Tibial nerve (tissue), 4 donors: Measurements from ENCODE around the gene CBARP. TPM values are rescaled to one million over a fixed set of nuclear protein-coding genes. Genes with fewer than 3 reads are reported as not detected.
A peak's percentile ranks its signal among the peaks of the same experiment; 100 is the strongest.

Experiments used
- DNase-seq, 2 donors: peaks; one replicate each; pipeline ENCODE4 v3.0.0-alpha.2; 2019; ENCODE audit warnings: low spot score in 2 of 2
- H3K27ac ChIP-seq, 4 donors: fragments of 200-600 bp; sonication (generic) in 3 of 4; one replicate each; pipeline ENCODE4 v1.5.1; 2017 to 2019; ENCODE audit warnings: mild to moderate bottlenecking in 1 of 4
- H3K27me3 ChIP-seq, 2 donors: fragments of 200-600 bp; sonication (generic) in 1 of 2; one replicate each; pipeline versions ENCODE4 v1.5.1 to v1.6.0; 2017 to 2019
- H3K36me3 ChIP-seq, 3 donors: fragments of 200-600 bp; sonication (generic); one replicate each; pipeline ENCODE4 v1.5.1; 2018 to 2019
- H3K4me1 ChIP-seq, 4 donors: fragments of 200-600 bp; sonication (generic) in 3 of 4; one replicate each; pipeline ENCODE4 v1.5.1; 2017 to 2019
- H3K4me3 ChIP-seq, 4 donors: fragments of 200-600 bp; sonication (generic) in 3 of 4; one replicate each; pipeline ENCODE4 v1.5.1; 2017 to 2019; ENCODE audit warnings: mild to moderate bottlenecking in 1 of 4, moderate library complexity in 1 of 4
- H3K9me3 ChIP-seq, 4 donors: fragments of 200-600 bp; sonication (generic) in 3 of 4; one replicate each; pipeline ENCODE4 v1.5.1; 2017 to 2019
- EP300 ChIP-seq, 2 donors: sonication (generic); formaldehyde crosslinking; IDR thresholded peaks; one replicate each; pipeline ENCODE4 v1.6.1; 2017; ENCODE audit warnings: antibody characterized with exemption in 2 of 2, mild to moderate bottlenecking in 1 of 2
- POLR2A ChIP-seq, 2 donors: fragments of 450-650 bp; IDR thresholded peaks; one replicate each; pipeline ENCODE4 v1.6.1; 2017; ENCODE audit warnings: antibody characterized with exemption in 2 of 2, mild to moderate bottlenecking in 2 of 2, moderate library complexity in 2 of 2
- WGBS, 2 donors: methylation state at CpG; one replicate each; pipeline ENCODE4 v1.1.5; 2018; 5-methylcytosine and 5-hydroxymethylcytosine counted together
- total RNA-seq, 4 donors: library from RNA; depleted of rRNA; stranded (reverse); fragments of >200 nt; gene quantifications; one replicate each; pipeline ENCODE4 v1.1.0, GENCODE V29; 2016
- TF ChIP-seq, protein P1 (sequence below), 5 experiments: fragments of 200-600 bp in 3 of 5; fragments of 450-650 bp in 2 of 5; sonication (generic) in 3 of 5; IDR thresholded peaks; one replicate each; pipeline ENCODE4 v1.5.1; 2016 to 2019; ENCODE audit warnings: antibody characterized with exemption in 5 of 5, mild to moderate bottlenecking in 3 of 5, moderate library complexity in 2 of 5

CBARP gene
- total RNA-seq, 4 donors from 2014 or later = 0.22 to 3.9 (median 1.4) TPM

DNA sequence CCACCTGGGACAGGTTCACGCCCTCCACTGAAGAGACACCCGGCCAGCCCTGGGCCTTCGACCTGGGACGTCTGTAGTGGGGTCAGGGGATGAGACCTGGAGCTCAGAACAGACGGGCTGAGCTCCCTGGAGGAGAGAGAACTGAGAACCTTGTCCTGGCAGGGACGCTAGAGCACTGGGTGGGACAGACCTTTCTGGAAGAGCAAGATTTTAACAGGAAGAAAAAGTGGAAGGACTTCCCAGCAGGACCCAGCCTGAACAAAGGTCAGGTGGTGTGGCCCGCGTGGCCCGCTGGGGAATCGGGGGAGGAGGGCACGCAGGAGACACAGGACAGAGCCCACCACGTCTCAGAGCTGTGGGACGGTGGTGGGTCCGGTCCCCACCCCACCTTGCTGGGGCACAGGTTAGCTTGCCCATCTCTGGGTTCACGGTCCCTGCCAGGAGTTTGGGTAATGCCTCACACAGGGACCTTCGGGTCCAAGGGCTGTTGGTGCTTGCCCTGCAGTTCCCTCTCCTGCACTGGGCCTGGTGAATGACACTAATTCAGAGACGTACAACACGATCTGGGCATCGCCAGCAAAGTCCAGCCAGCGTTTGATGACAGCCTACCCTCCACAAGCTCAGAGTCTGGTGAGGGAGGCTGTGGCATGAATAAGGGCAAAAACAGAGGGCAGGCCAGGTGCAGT, 46.6 kb upstream of the CBARP start:
- Histone ChIP-seq H3K36me3 (peaks cover 0 to under 1% (median 0%) of the 10 kb centered on the region in 3 donors), H3K4me3 (no peak overlapping the region), H3K27me3 (peaks cover 0 to 61% of the 10 kb centered on the region in 2 donors), H3K27ac (peak overlapping the region in 1 of 4 donors; percentile 64), H3K9me3 (no peaks in the 10 kb centered on the region), H3K4me1 (peaks cover 0 to 26% (median 0%) of the 10 kb centered on the region in 4 donors)
- TF ChIP-seq POLR2A (IDR thresholded peaks at IDR 0.05) = no peak
- TF ChIP-seq, protein P1, sequence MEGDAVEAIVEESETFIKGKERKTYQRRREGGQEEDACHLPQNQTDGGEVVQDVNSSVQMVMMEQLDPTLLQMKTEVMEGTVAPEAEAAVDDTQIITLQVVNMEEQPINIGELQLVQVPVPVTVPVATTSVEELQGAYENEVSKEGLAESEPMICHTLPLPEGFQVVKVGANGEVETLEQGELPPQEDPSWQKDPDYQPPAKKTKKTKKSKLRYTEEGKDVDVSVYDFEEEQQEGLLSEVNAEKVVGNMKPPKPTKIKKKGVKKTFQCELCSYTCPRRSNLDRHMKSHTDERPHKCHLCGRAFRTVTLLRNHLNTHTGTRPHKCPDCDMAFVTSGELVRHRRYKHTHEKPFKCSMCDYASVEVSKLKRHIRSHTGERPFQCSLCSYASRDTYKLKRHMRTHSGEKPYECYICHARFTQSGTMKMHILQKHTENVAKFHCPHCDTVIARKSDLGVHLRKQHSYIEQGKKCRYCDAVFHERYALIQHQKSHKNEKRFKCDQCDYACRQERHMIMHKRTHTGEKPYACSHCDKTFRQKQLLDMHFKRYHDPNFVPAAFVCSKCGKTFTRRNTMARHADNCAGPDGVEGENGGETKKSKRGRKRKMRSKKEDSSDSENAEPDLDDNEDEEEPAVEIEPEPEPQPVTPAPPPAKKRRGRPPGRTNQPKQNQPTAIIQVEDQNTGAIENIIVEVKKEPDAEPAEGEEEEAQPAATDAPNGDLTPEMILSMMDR (IDR thresholded peaks at IDR 0.05) = no peak
- no peak for TF ChIP-seq EP300 (IDR thresholded peaks at IDR 0.05)
- 71 to 74% methylated on average over 14 to 20 of the region's 20 CpGs for WGBS, 2 donors
- no peak for DNase-seq

DNA sequence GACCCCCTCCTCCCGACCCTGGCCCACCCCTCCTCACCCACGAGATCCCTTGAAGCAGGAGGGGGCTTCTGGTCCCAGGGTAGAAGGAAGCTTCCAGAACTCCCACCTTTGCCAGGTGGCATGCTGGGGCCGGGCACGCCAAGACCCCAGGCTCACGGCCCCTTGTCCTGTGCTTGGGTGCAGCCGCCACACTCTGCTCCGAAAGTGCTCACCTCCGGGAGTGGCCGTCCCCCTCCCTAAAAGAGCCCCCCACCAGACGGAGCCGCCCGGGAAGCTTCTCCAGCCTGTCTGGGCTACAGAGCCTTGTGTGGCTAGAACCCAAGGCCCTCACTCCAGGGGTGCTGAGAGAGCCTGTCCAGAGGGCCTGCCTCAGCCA, 46.1 kb upstream of the CBARP start:
- peaks cover 0 to 56% of the 10 kb centered on the region in 2 donors for H3K27me3 ChIP-seq
- H3K27ac ChIP-seq = peak overlapping the region in 1 of 4 donors; percentile 62
- H3K36me3 ChIP-seq = peaks cover 0 to 5% (median 0%) of the 10 kb centered on the region in 3 donors
- 85 to 92% methylated on average over 8 to 12 of the region's 12 CpGs for WGBS, 2 donors
- H3K4me1 ChIP-seq = peaks cover 0 to 26% (median 0%) of the 10 kb centered on the region in 4 donors
- no peak overlapping the region for H3K4me3 ChIP-seq
- TF ChIP-seq POLR2A (IDR thresholded peaks at IDR 0.05) (no peak), EP300 (IDR thresholded peaks at IDR 0.05) (no peak)
- TF ChIP-seq, protein P1 (IDR thresholded peaks at IDR 0.05) = no peak
- no peak for DNase-seq
- H3K9me3 ChIP-seq = no peaks in the 10 kb centered on the region

DNA sequence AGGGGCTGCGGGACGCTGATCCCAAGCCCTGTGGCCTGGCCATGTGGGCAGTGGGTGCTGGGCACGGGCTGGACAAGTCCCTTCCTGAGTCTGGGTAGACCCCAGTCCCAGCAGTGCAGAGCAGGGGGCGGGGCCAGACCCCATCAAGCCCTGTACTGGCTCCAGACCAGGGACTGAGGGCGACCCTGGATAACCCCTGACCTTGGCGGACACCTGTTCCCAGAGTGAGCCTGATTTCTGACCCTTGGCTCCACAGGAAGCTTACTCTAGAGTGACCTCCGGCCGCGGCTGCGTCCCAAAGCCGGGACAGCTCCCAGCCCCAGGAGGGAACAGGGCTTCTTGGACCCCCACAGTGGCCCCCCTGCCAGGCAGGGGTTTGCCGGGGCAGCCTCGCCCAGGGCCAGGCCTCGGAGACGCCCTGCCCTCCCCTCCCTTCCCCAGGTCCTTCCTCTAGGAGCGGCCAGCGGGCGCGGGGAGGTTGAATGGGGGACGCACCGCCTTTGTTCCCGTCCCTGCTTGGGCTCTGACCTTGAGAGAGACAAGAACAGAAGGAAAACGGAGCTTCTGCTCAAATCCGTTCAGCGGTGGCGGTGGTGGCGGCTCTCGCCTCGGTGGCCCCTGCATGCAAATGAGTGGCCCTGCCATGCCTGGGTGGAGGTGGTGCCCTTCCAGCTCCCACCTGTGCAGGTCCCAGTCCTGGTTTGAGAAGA, 45.6 kb upstream of the CBARP start:
- TF ChIP-seq EP300 (IDR thresholded peaks at IDR 0.05) (no peak), POLR2A (IDR thresholded peaks at IDR 0.05) (no peak)
- TF ChIP-seq, protein P1 (IDR thresholded peaks at IDR 0.05) = no peak
- Histone ChIP-seq H3K27ac (peak overlapping the region in 1 of 4 donors; percentile 62), H3K27me3 (peaks cover 0 to 51% of the 10 kb centered on the region in 2 donors), H3K9me3 (no peaks in the 10 kb centered on the region), H3K4me3 (no peak overlapping the region), H3K36me3 (peaks cover 0 to 11% (median 0%) of the 10 kb centered on the region in 3 donors), H3K4me1 (peaks cover 0 to 26% (median 0%) of the 10 kb centered on the region in 4 donors)
- WGBS, 2 donors = 50 to 70% methylated on average over 17 to 19 of the region's 29 CpGs
- no peak for DNase-seq

DNA sequence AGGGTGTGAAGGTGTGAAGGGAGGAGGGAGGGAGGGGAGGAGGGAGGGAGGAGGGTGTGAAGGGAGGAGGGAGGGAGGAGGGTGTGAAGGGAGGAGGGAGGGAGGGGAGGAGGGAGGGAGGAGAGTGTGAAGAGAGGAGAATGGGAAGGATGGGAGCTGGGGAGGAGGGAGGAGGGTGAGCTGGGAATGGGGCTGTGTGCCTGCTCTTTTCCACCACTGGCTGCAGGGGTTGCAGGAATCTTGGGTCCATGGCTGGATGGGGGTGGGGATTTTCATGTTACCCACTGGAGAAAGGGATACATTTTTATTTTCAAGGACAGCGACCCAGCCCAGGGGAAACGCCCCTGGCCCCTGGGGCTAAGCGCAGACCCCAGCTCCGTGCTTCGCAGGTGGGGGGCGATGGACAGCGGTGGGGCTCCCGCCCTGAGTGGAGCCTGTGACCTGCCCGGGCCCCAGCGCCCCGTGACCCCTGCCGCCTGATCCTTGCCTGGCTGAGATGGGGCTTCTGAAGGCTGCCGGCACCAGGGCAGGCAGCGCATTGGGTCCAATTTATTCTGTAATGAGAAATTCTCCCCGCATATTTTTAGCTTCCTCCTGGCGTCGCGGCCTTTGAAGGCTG, 44.9 kb upstream of the CBARP start:
- peaks cover 0 to 44% of the 10 kb centered on the region in 2 donors for H3K27me3 ChIP-seq
- H3K27ac ChIP-seq = peak overlapping the region in 1 of 4 donors; percentile 62
- DNase-seq = no peak
- TF ChIP-seq POLR2A (IDR thresholded peaks at IDR 0.05) (no peak), EP300 (IDR thresholded peaks at IDR 0.05) (no peak)
- TF ChIP-seq, protein P1 (IDR thresholded peaks at IDR 0.05) = no peak
- H3K36me3 ChIP-seq = peaks cover 0 to 17% (median 0%) of the 10 kb centered on the region in 3 donors
- peaks cover 0 to 24% (median 0%) of the 10 kb centered on the region in 4 donors for H3K4me1 ChIP-seq
- 62 to 68% methylated on average over 11 to 16 of the region's 18 CpGs for WGBS, 2 donors
- no peak overlapping the region for H3K4me3 ChIP-seq
- H3K9me3 ChIP-seq = no peaks in the 10 kb centered on the region
